Measurements from ENCODE around the gene SUGCT.

GRCh38 chr7:40888499-40888898, 753.7 kb downstream of the SUGCT start:
- TF ChIP-seq CTCF (IDR thresholded peaks at IDR 0.05) (no peak), POLR2A (IDR thresholded peaks at IDR 0.05) (no peak)
